ENCODE data around the gene SKI.

- TF ChIP-seq EZH2 (IDR thresholded peaks at IDR 0.05) (no peak), POLR2AphosphoS5 (IDR thresholded peaks at IDR 0.05; ENCODE audit: borderline replicate concordance, low read depth, low read length) (no peak)
Observed at GRCh38 chr1:2290171-2290578, 62.1 kb downstream of the SKI start.

Measured in SK-N-MC (cell line).